ENCODE data around the gene SRSF8.
"Not testable (repeated sequence)": the region's sequence is repeated elsewhere in the genome, so short reads cannot be mapped to it uniquely, and the experiment has no call there.

The SRSF8 gene

DNA sequence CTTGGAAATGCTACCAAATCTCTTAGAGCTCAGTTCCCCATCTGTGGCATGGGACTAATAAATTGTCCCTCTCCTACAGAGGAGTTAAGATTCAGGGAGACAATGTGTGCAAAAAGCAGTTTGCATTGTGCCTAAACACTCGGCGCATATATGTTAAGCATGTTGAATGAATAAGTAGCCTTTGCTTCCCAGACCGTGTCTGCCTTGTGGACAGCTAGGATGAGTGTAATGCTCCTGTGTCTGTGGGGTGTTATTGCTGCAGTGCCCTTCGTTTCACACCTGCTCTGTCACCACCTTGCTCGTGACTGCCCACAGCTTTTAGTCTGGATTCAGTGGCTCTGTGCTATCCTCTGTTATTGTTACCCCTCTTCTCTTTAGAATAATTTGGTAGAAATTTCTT, 37.0 kb downstream of the SRSF8 start:
- H3K9me3 ChIP-seq: no peaks in the 10 kb centered on the region
- H3K4me3 ChIP-seq (ENCODE audit: low read depth in 1 of 2, low read length in 1 of 2): no peak overlapping the region
- H3K36me3 ChIP-seq: no peaks in the 10 kb centered on the region
- H3K4me1 ChIP-seq (ENCODE audit: control insufficient read depth in 1 of 2, insufficient read depth in 1 of 2, low read depth in 1 of 2, low read length in 1 of 2): no peaks in the 10 kb centered on the region
- no peak overlapping the region for H3K27ac ChIP-seq
- TF ChIP-seq, protein P1, sequence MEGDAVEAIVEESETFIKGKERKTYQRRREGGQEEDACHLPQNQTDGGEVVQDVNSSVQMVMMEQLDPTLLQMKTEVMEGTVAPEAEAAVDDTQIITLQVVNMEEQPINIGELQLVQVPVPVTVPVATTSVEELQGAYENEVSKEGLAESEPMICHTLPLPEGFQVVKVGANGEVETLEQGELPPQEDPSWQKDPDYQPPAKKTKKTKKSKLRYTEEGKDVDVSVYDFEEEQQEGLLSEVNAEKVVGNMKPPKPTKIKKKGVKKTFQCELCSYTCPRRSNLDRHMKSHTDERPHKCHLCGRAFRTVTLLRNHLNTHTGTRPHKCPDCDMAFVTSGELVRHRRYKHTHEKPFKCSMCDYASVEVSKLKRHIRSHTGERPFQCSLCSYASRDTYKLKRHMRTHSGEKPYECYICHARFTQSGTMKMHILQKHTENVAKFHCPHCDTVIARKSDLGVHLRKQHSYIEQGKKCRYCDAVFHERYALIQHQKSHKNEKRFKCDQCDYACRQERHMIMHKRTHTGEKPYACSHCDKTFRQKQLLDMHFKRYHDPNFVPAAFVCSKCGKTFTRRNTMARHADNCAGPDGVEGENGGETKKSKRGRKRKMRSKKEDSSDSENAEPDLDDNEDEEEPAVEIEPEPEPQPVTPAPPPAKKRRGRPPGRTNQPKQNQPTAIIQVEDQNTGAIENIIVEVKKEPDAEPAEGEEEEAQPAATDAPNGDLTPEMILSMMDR (IDR thresholded peaks at IDR 0.05): no peak
- H3K27me3 ChIP-seq: peaks cover 6% of the 10 kb centered on the region

DNA sequence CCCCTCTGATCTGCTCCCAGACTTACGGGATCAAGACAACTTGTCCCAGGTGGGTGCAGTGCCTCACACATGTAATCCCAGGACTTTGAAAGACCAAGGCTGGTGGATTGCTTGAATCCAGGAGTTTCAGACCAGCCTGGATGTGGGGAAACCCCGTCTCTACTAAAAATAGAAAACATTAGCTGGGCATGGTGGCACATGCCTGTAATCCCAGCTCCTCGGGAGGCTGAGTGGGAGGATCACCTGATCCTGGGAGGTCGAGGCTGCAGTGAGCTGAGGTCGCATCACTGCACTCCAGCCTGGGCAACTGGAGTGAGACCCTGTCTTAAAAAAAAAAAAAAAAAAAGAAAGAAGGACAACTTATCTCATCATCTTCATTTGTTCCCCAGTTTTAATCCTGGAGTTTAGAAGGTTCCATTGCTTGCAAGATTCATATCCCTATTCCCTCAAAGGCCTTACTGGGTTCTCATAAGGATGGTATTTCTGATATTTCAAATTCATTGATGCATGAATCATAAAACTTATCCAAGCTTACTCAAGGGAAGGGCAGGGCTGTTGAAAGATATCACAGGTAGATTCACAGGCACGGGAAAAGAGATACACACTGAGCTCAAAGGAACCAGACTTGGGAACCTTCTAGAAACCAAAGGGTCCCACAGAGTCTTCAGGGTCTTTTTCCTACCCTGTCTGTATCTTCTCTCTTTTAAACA, 37.6 kb downstream of the SRSF8 start:
- TF ChIP-seq, protein P1 (IDR thresholded peaks at IDR 0.05): no peak
- H3K36me3 ChIP-seq: no peaks in the 10 kb centered on the region
- no peaks in the 10 kb centered on the region for H3K4me1 ChIP-seq (ENCODE audit: control insufficient read depth in 1 of 2, insufficient read depth in 1 of 2, low read depth in 1 of 2, low read length in 1 of 2)
- no peaks in the 10 kb centered on the region for H3K9me3 ChIP-seq
- H3K27me3 ChIP-seq: peaks cover 10% of the 10 kb centered on the region
- H3K27ac ChIP-seq: no peak overlapping the region
- no peak overlapping the region for H3K4me3 ChIP-seq (ENCODE audit: low read depth in 1 of 2, low read length in 1 of 2)

DNA sequence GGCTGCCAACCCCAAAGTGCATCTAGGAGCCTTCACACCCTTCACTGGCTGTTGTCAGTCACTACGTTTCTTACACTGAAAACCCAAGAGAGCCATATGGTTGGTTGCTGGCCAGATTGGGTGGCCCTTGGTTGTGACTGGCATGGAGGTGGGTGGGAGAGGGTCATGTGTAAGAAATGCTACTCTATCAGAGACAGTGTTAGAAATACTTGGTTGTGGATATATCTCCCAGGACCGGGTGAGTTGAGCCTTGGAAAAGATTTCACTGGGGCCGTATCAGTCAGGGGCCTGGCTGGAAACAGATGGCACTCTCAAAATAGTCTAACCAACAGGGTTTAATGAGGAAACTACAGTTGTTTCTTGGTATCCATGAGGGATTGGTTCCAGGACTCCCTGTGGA, 38.1 kb downstream of the SRSF8 start:
- no peaks in the 10 kb centered on the region for H3K4me1 ChIP-seq (ENCODE audit: control insufficient read depth in 1 of 2, insufficient read depth in 1 of 2, low read depth in 1 of 2, low read length in 1 of 2)
- H3K9me3 ChIP-seq: no peaks in the 10 kb centered on the region
- no peak overlapping the region for H3K27ac ChIP-seq
- H3K27me3 ChIP-seq: peaks cover 10% of the 10 kb centered on the region
- TF ChIP-seq, protein P1 (IDR thresholded peaks at IDR 0.05): no peak
- no peaks in the 10 kb centered on the region for H3K36me3 ChIP-seq
- H3K4me3 ChIP-seq (ENCODE audit: low read depth in 1 of 2, low read length in 1 of 2): no peak overlapping the region

DNA sequence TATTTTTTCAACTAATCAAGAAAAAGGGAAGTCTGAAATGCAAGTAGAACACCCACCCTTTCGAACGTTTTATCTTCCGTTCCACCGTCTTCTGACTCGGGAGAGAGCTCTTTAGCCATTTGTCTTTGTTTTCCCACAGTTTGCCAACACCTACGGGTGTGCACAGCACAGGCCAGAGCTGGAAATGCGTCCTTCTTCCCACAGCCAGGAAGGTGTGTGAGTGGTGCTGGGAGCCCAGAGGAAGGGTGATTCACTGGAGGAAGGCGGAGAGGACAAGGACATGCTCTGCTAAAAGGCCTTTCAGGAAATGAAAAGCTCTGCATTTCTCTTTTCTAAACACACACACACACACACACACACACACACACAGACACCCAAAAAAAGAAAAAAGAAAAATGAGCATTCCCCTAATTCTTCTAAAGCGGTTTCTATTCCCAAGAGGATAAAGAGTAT, 41.5 kb downstream of the SRSF8 start:
- H3K4me1 ChIP-seq (ENCODE audit: control insufficient read depth in 1 of 2, insufficient read depth in 1 of 2, low read depth in 1 of 2, low read length in 1 of 2): no peaks in the 10 kb centered on the region
- TF ChIP-seq, protein P1 (IDR thresholded peaks at IDR 0.05): no peak
- no peaks in the 10 kb centered on the region for H3K36me3 ChIP-seq
- no peak overlapping the region for H3K27ac ChIP-seq
- peaks cover 10% of the 10 kb centered on the region for H3K27me3 ChIP-seq
- H3K4me3 ChIP-seq (ENCODE audit: low read depth in 1 of 2, low read length in 1 of 2): no peak overlapping the region
- no peaks in the 10 kb centered on the region for H3K9me3 ChIP-seq

DNA sequence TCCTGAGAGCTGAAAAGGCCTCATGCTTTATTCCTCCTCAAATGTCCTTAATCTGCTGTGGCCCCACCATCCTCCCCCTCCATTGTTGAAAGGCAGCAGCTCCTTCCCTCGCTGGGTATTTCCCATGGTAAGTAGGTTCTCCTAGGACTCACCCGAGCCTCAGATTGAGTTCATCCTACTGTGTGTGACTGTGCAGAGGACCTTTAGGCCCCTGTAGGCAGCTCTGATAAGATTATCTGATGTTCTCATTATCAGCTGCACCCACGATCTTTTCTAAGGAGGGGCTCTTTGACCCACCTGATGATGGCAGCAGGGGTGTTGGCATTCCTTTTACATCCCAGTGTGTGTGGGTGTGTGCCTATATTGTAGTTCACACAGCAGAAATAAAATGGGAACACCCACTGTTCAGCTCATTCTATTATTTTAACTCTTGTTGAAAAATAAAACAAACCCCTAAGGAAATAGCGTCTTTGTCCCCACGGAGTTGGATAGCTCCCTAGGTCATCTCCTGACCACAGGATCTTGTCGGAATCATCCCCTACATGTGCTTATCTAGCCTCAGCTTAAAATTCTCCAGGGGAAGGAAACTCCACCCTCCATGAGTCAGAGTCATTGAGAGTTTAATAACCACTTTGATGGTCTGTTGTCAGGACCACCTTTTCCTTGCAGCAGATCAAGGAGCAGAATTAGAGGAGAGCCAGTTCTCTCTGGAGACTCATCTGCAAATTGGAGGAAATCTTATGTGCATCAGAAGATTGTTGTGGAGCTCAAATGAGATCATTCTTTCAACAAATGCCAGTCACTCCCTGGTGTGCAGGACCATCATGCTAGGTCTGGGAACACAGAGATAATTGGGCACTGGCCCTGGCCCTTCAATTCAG, 42.2 kb downstream of the SRSF8 start:
- peaks cover 10% of the 10 kb centered on the region for H3K27me3 ChIP-seq
- TF ChIP-seq, protein P1 (IDR thresholded peaks at IDR 0.05): no peak
- H3K9me3 ChIP-seq: no peaks in the 10 kb centered on the region
- H3K27ac ChIP-seq: no peak overlapping the region
- no peaks in the 10 kb centered on the region for H3K36me3 ChIP-seq
- H3K4me1 ChIP-seq (ENCODE audit: control insufficient read depth in 1 of 2, insufficient read depth in 1 of 2, low read depth in 1 of 2, low read length in 1 of 2): no peaks in the 10 kb centered on the region
- no peak overlapping the region for H3K4me3 ChIP-seq (ENCODE audit: low read depth in 1 of 2, low read length in 1 of 2)

DNA sequence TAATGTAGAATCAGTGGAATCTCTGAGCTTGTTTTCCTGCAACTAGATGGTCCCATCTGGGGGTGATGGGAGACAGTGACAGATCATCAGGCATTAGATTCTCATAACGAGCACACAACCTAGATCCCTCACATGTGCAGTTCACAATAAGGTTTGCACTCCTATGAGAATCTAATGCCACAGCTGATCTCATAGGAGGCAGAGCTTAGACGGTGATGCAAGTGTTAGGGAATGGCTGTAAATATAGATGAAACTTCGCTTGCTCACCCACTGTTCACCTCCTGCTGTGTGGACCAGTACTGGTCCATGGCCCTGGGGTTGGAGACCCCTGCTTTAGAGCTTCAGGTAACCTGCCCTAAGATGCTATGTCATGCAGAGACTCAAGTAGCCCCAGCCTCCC, 44.8 kb downstream of the SRSF8 start:
- not testable (repeated sequence) for H3K4me1 ChIP-seq (ENCODE audit: control insufficient read depth in 1 of 2, insufficient read depth in 1 of 2, low read depth in 1 of 2, low read length in 1 of 2); H3K27ac ChIP-seq; H3K9me3 ChIP-seq; H3K4me3 ChIP-seq (ENCODE audit: low read depth in 1 of 2, low read length in 1 of 2); H3K36me3 ChIP-seq
- peaks cover 10% of the 10 kb centered on the region for H3K27me3 ChIP-seq
